K562 (cell line): ENCODE data around the gene DNAJA1. TPM values are rescaled to one million over a fixed set of nuclear protein-coding genes. Genes with fewer than 3 reads are reported as not detected.

Source experiments
- ATAC-seq: fragments of 200-7000 bp; cut with Tn5 transposase; 3 replicates; pipeline ENCODE4 v1.9.1; 2020; ENCODE audit warnings: moderate library complexity
- BruUV-seq: library from RNA; stranded (reverse); fragments of 400-500 nt; replicated peaks from 2 replicates; lab custom pipeline; 2021; lab: Mats Ljungman, UMichigan
- CTCF ChIA-PET: fragments of 300-600 bp; formaldehyde crosslinking; extraction: SDS; loops from one replicate; lab custom pipeline; 2021; ENCODE audit warnings: low intra/inter-chr PET ratio; lab: Yijun Ruan, JAX
- POLR2A ChIA-PET: fragments of 300-600, 350-650 bp; sonication (Branson Sonifier 250); formaldehyde crosslinking; extraction: SDS; loops from one replicate; lab custom pipeline; 2021; ENCODE audit warnings: antibody characterized with exemption, inconsistent platforms; lab: Yijun Ruan, JAX
- DNase-seq, 4 experiments: peaks; one replicate each; pipeline versions ENCODE4 v3.0.0 to v3.0.0-alpha.2; 2011 to 2018; ENCODE audit warnings: low spot score in 3 of 4, mixed read lengths in 3 of 4; ENCODE audit errors: extremely low read depth in 1 of 4
- FAIRE-seq: peaks from 2 replicates; lab custom pipeline; 2011; peaks lifted over from hg19 to GRCh38; lab: Jason Lieb, UNC
- H2AFZ ChIP-seq: 2 replicates; pipeline ENCODE4 v1.6.0; 2011; ENCODE audit warnings: low read depth, low read length, control low read depth, inconsistent platforms
- H3K27ac ChIP-seq: fragments of 200-600 bp; 3 replicates; pipeline ENCODE4 v1.8.0; 2011; ENCODE audit warnings: low read depth, mild to moderate bottlenecking, control low read depth, inconsistent platforms, low read length, moderate library complexity, mixed read lengths; ENCODE audit errors: extremely low read depth
- H3K27me3 ChIP-seq, 2 experiments: fragments of 300-600 bp in 1 of 2; 2 replicates in 1 of 2; 3 replicates in 1 of 2; pipeline versions ENCODE4 v1.6.0 to v1.8.0; 2011; ENCODE audit warnings: inconsistent platforms in 2 of 2, low read length in 2 of 2, mild to moderate bottlenecking in 1 of 2, mixed read lengths in 1 of 2, moderate library complexity in 1 of 2; ENCODE audit not compliant: control insufficient read depth in 2 of 2, insufficient read depth in 2 of 2
- H3K36me3 ChIP-seq: fragments of 300-600 bp; 3 replicates; pipeline ENCODE4 v1.8.0; 2011; ENCODE audit warnings: mild to moderate bottlenecking, low read length, inconsistent platforms; ENCODE audit not compliant: control insufficient read depth, insufficient read depth
- H3K4me1 ChIP-seq, 2 experiments: fragments of 200-600 bp in 1 of 2; replicated peaks in 1 of 2; 2 replicates in 1 of 2; 3 replicates in 1 of 2; pipeline versions ENCODE4 v1.5.1 to v1.8.0; 2011; ENCODE audit warnings: inconsistent platforms in 2 of 2, low read length in 2 of 2, mild to moderate bottlenecking in 1 of 2, mixed read lengths in 1 of 2, moderate library complexity in 1 of 2; ENCODE audit not compliant: control insufficient read depth in 2 of 2, insufficient read depth in 2 of 2
- H3K4me2 ChIP-seq: 2 replicates; pipeline ENCODE4 v1.6.1; 2011; ENCODE audit warnings: low read length, control low read depth, inconsistent platforms, mixed read lengths; ENCODE audit not compliant: insufficient read depth
- H3K4me3 ChIP-seq: fragments of 200-600 bp; sonication (generic), shearing (Covaris generic); 2 replicates; pipeline ENCODE4 v1.5.1; 2016; ENCODE audit warnings: control low read depth, inconsistent platforms
- H3K79me2 ChIP-seq: fragments of 200-600 bp; 3 replicates; pipeline ENCODE4 v1.8.0; 2011; ENCODE audit warnings: low read length, inconsistent platforms; ENCODE audit not compliant: control insufficient read depth, insufficient read depth
- H3K9ac ChIP-seq, 2 experiments: 2 replicates each; pipeline versions ENCODE4 v1.6.0 to v1.6.1; 2011; ENCODE audit warnings: low read depth in 2 of 2, low read length in 2 of 2, control low read depth in 1 of 2, inconsistent platforms in 1 of 2, mild to moderate bottlenecking in 1 of 2, mixed read lengths in 1 of 2; ENCODE audit not compliant: insufficient read depth in 1 of 2
- H3K9me1 ChIP-seq: one replicate; pipeline ENCODE4 v1.6.0; 2011; ENCODE audit warnings: inconsistent platforms, mild to moderate bottlenecking, low read length, moderate library complexity; ENCODE audit not compliant: control insufficient read depth, insufficient read depth
- H3K9me3 ChIP-seq: replicated peaks from 2 replicates; pipeline ENCODE4 v1.5.1; 2011; ENCODE audit warnings: low read depth, low read length, inconsistent platforms; ENCODE audit not compliant: control insufficient read depth, insufficient read depth
- H4K20me1 ChIP-seq: replicated peaks from 2 replicates; pipeline ENCODE4 v1.6.1; 2011; ENCODE audit warnings: low read length, inconsistent platforms, mixed read lengths; ENCODE audit not compliant: control insufficient read depth, insufficient read depth
- CAMTA2 ChIP-seq: fragments of 250-450 bp; sonication (Bioruptor Pico); conservative IDR thresholded peaks from 2 replicates; pipeline ENCODE4 v1.5.1; 2022
- CCNT2 ChIP-seq: IDR thresholded peaks from 2 replicates; pipeline ENCODE4 v1.6.1; 2011; ENCODE audit warnings: borderline replicate concordance, low read depth, mild to moderate bottlenecking, moderate library complexity, mixed read lengths, low read length; ENCODE audit not compliant: insufficient read length; ENCODE audit errors: extremely low read depth
- CHD2 ChIP-seq: IDR thresholded peaks from 2 replicates; pipeline ENCODE4 v1.6.1; 2011; ENCODE audit warnings: low read depth, low read length
- E2F3 ChIP-seq: fragments of 250-450 bp; sonication (Bioruptor Pico); IDR thresholded peaks from 2 replicates; pipeline ENCODE4 v1.4.0; 2020; ENCODE audit warnings: mild to moderate bottlenecking
- E2F8 ChIP-seq: fragments of 450-650 bp; IDR thresholded peaks from 2 replicates; pipeline ENCODE4 v1.7.1; 2018; ENCODE audit warnings: mild to moderate bottlenecking, low read depth; ENCODE audit not compliant: partially characterized antibody
- ELF1 ChIP-seq: fragments of 200-800 bp; sonication (Bioruptor generic); IDR thresholded peaks from 2 replicates; pipeline ENCODE4 v1.6.1; 2016; ENCODE audit warnings: missing genetic modification characterization, missing compliant biosample characterization
- HNRNPL ChIP-seq: fragments of 200-400 bp; formaldehyde crosslinking; IDR thresholded peaks from 2 replicates; pipeline ENCODE4 v1.6.1; 2017; ENCODE audit warnings: low read depth, mild to moderate bottlenecking, low read length
- ILK ChIP-seq: fragments of 450-650 bp; IDR thresholded peaks from 2 replicates; pipeline ENCODE4 v1.6.1; 2016; ENCODE audit warnings: missing genetic modification characterization, low read depth, mild to moderate bottlenecking, missing compliant biosample characterization, moderate library complexity, borderline replicate concordance
- KDM2B ChIP-seq: fragments of 250-450 bp; sonication (Bioruptor Pico); IDR thresholded peaks from 2 replicates; pipeline ENCODE4 v1.8.0; 2021; ENCODE audit warnings: mild to moderate bottlenecking, moderate library complexity
- KLF6 ChIP-seq: fragments of 250-450 bp; sonication (Bioruptor Pico); IDR thresholded peaks from 2 replicates; pipeline ENCODE4 v1.4.0; 2020; ENCODE audit warnings: mild to moderate bottlenecking, moderate library complexity, borderline replicate concordance
- POLR2A ChIP-seq: fragments of 450-650 bp; conservative IDR thresholded peaks from 2 replicates; pipeline ENCODE4 v1.6.1; 2016
- PTTG1 ChIP-seq: fragments of 450-650 bp; IDR thresholded peaks from 2 replicates; pipeline ENCODE4 v1.6.1; 2016; ENCODE audit warnings: low read depth, mild to moderate bottlenecking, missing genetic modification characterization, missing compliant biosample characterization
- SP1 ChIP-seq: sonication (generic); formaldehyde crosslinking; IDR thresholded peaks from 2 replicates; pipeline ENCODE4 v1.8.1; 2022; ENCODE audit warnings: mild to moderate bottlenecking, missing genetic modification reagents
- SRSF9 ChIP-seq: fragments of 200-400 bp; formaldehyde crosslinking; IDR thresholded peaks from 2 replicates; pipeline ENCODE4 v1.6.1; 2017; ENCODE audit warnings: low read depth, low read length, borderline replicate concordance
- TAL1 ChIP-seq: fragments of 450-650 bp; IDR thresholded peaks from 2 replicates; pipeline ENCODE4 v1.6.1; 2016; ENCODE audit warnings: mild to moderate bottlenecking
- USF2 ChIP-seq: sonication (generic); formaldehyde crosslinking; IDR thresholded peaks from 2 replicates; pipeline ENCODE4 v1.5.0; 2020; ENCODE audit warnings: missing genetic modification reagents
- ZNF12 ChIP-seq: sonication (generic); formaldehyde crosslinking; IDR thresholded peaks from 2 replicates; pipeline ENCODE4 v1.4.0; 2020; ENCODE audit warnings: mild to moderate bottlenecking, missing genetic modification reagents
- ZNF197 ChIP-seq: fragments of 200-800 bp; sonication (Bioruptor generic); IDR thresholded peaks from 2 replicates; pipeline ENCODE4 v1.6.1; 2016; ENCODE audit warnings: low read depth, missing genetic modification characterization, missing compliant biosample characterization
- ZNF212 ChIP-seq: fragments of 450-650 bp; formaldehyde crosslinking; IDR thresholded peaks from 2 replicates; pipeline ENCODE4 v1.4.0; 2020; ENCODE audit warnings: mild to moderate bottlenecking
- WGBS: fragments of 100-300 bp; shearing (Covaris generic); methylation state at CpG from one replicate; pipeline ENCODE4 v1.1.6; 2016; ENCODE audit warnings: low coverage, mixed read lengths; ENCODE audit not compliant: insufficient coverage; ENCODE audit errors: missing lambda C conversion rate; 5-methylcytosine and 5-hydroxymethylcytosine counted together
- in situ Hi-C: fragments of 300-500 bp; cut with MboI; formaldehyde crosslinking; loops from 4 replicates; pipeline ENCODE4 v1.15.0; 2018; ENCODE audit warnings: inconsistent platforms, mixed read lengths
- intact Hi-C: fragments of 100-400 bp; cut with micrococcal nuclease; formaldehyde crosslinking; loops from 2 replicates; pipeline ENCODE4 v1.14.2; 2022
- polyA plus RNA-seq, 8 experiments: library from polyadenylated mRNA; depleted of rRNA in 4 of 8; stranded (reverse) in 5 of 8; unstranded in 3 of 8; fragments of >200 nt; fragmentation: Nextera tagmentation in 2 of 8; fragmentation: Illumina TruSeq in 1 of 8; extraction: Ambion mirVana in 2 of 8; extraction: Trizol in 1 of 8; gene quantifications; 2 replicates each; pipeline versions ENCODE4 v1.2.1 to v1.2.3, GENCODE V29; 2011 to 2014; ENCODE audit warnings: inconsistent platforms in 1 of 8, missing spikeins in 1 of 8
- total RNA-seq, 7 experiments: library from RNA; depleted of rRNA in 6 of 7; stranded (reverse); fragments of >200 nt in 6 of 7; fragmentation: Illumina TruSeq in 2 of 7; extraction: Trizol in 2 of 7; gene quantifications; 2 replicates each; pipeline versions ENCODE4 v1.2.1 to v1.2.3, GENCODE V29; 2011 to 2021; ENCODE audit warnings: low replicate concordance in 1 of 7
- TF ChIP-seq, protein P1 (sequence below): IDR thresholded peaks from 2 replicates; pipeline ENCODE4 v1.6.1; 2011; ENCODE audit not compliant: insufficient read length; ENCODE audit errors: extremely low read depth

DNAJA1 gene
- total and polyA plus RNA-seq, 9 of the 15 experiments (the other 6 are each of a cell fraction or from before 2014, with no cell fraction given): 109 to 359 (median 175) TPM

- Histone ChIP-seq H3K27ac (no peak overlapping the region), H3K9ac (no peak overlapping the region), H3K9me3 (no peaks in the 10 kb centered on the region), H3K4me2 (no peak overlapping the region), H3K4me1 (no peaks in the 10 kb centered on the region), H4K20me1 (no peaks in the 10 kb centered on the region), H3K4me3 (no peak overlapping the region), H3K79me2 (no peaks in the 10 kb centered on the region), H3K27me3 (no peaks in the 10 kb centered on the region), H3K36me3 (peaks cover 70% of the 10 kb centered on the region), H3K9me1 (no peaks in the 10 kb centered on the region), H2AFZ (no peak overlapping the region)
- DNase-seq (no peak), FAIRE-seq (no peak), ATAC-seq (no peak)
- ChIA-PET CTCF (no interaction called here), POLR2A (interaction anchor here (0.6 to 1.3 kb wide), 2 partner anchors 12 to 173 kb away, joined by 3 to 4 read pairs; no protein-coding TSS in a partner anchor)
- in situ Hi-C loops (no loop called here), intact Hi-C loops (no loop called here)
- WGBS: 97% methylated on average over 3 of the region's 4 CpGs
- TF ChIP-seq E2F3 (CRISPR knock-in tag) (no peak), ZNF197 (CRISPR knock-in tag) (no peak), ILK (tag) (no peak), ELF1 (tag) (no peak), KLF6 (CRISPR knock-in tag) (no peak), HNRNPL (no peak), E2F8 (no peak), KDM2B (no peak), CHD2 (no peak), ZNF12 (CRISPR knock-in tag) (no peak), CCNT2 (no peak), ZNF212 (CRISPR knock-in tag) (no peak), SRSF9 (no peak), SP1 (CRISPR knock-in tag) (no peak), TAL1 (no peak), PTTG1 (tag) (no peak), POLR2A (no peak), USF2 (CRISPR knock-in tag) (no peak), CAMTA2 (CRISPR knock-in tag) (no peak)
- TF ChIP-seq, protein P1, sequence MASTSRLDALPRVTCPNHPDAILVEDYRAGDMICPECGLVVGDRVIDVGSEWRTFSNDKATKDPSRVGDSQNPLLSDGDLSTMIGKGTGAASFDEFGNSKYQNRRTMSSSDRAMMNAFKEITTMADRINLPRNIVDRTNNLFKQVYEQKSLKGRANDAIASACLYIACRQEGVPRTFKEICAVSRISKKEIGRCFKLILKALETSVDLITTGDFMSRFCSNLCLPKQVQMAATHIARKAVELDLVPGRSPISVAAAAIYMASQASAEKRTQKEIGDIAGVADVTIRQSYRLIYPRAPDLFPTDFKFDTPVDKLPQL: no peak
- TF ChIP-seq, all 486 proteins: peak for 0
- no TSS peak for BruUV-seq
Observed at GRCh38 chr9:33051144-33051543, 26.1 kb downstream of the DNAJA1 start.
